Progenitor cell of endocrine pancreas (in vitro differentiated cells): ENCODE results near the gene ADAP2. TPM values are rescaled to one million over a fixed set of nuclear protein-coding genes. Genes with fewer than 3 reads are reported as not detected.

Experiments
- DNase-seq: peaks from one replicate; pipeline ENCODE4 v3.0.0; 2021; ENCODE audit warnings: low spot score; ENCODE audit not compliant: unreplicated experiment
- H3K27ac Mint-ChIP-seq: 2 replicates; pipeline ENCODE4 v1.8.0; 2021; ENCODE audit warnings: mild to moderate bottlenecking, moderate library complexity, mixed read lengths
- H3K27me3 Mint-ChIP-seq: 2 replicates; pipeline ENCODE4 v1.8.0; 2021; ENCODE audit warnings: mixed read lengths
- H3K36me3 Mint-ChIP-seq: 2 replicates; pipeline ENCODE4 v1.8.0; 2022; ENCODE audit warnings: mixed read lengths; ENCODE audit not compliant: insufficient read depth
- H3K4me1 Mint-ChIP-seq: 2 replicates; pipeline ENCODE4 v1.8.0; 2021; ENCODE audit warnings: low read depth, mixed read lengths
- H3K4me3 Mint-ChIP-seq: 2 replicates; pipeline ENCODE4 v1.8.0; 2021; ENCODE audit warnings: low read depth, mild to moderate bottlenecking, moderate library complexity, mixed read lengths
- H3K9me3 Mint-ChIP-seq: 2 replicates; pipeline ENCODE4 v1.8.0; 2021; ENCODE audit warnings: low read depth, mixed read lengths
- CTCF ChIP-seq: fragments of 200-600 bp; sonication (generic); IDR thresholded peaks from one replicate; pipeline ENCODE4 v1.5.0; 2021; ENCODE audit warnings: antibody characterized with exemption, mild to moderate bottlenecking; ENCODE audit not compliant: unreplicated experiment
- total RNA-seq: library from RNA; stranded (reverse); gene quantifications from 2 replicates; pipeline ENCODE4 v1.2.1, GENCODE V29; 2021

The ADAP2 gene
- total RNA-seq, 1 donor from 2014 or later: 1.2 TPM

GRCh38 chr17:31007695-31008373 lies 86.1 kb downstream of the ADAP2 start:
- Mint-ChIP-seq H3K4me1 (peaks cover 12% of the 10 kb centered on the region), H3K27me3 (peaks cover 14% of the 10 kb centered on the region), H3K9me3 (no peaks in the 10 kb centered on the region), H3K27ac (peak overlapping the region; percentile 89), H3K4me3 (peak overlapping the region; percentile 88), H3K36me3 (peaks cover 5% of the 10 kb centered on the region)
- no peak for DNase-seq
- TF ChIP-seq CTCF: no peak

- peaks cover 14% of the 10 kb centered on the region for H3K27me3 Mint-ChIP-seq
- DNase-seq: peak; percentile 70
- H3K27ac Mint-ChIP-seq: peak overlapping the region; percentile 94
- no peaks in the 10 kb centered on the region for H3K9me3 Mint-ChIP-seq
- no peak for TF ChIP-seq CTCF
- peaks cover 12% of the 10 kb centered on the region for H3K4me1 Mint-ChIP-seq
- peak overlapping the region; percentile 88 for H3K4me3 Mint-ChIP-seq
- peaks cover 5% of the 10 kb centered on the region for H3K36me3 Mint-ChIP-seq
Measured at GRCh38 chr17:31008374-31009041, 86.8 kb downstream of the ADAP2 start.

Other genes with a start within 250 kb of the ADAP2 start
- 11.3 and 13.5 TPM in 2 replicates for gene CRLF3, start 97.3 kb upstream of the ADAP2 start, total RNA-seq
- gene ATAD5, start 90.0 kb upstream of the ADAP2 start, total RNA-seq: 13.4 and 14.0 TPM in 2 replicates
- gene TEFM, start 15.7 kb upstream of the ADAP2 start, total RNA-seq: 17.3 and 17.7 TPM in 2 replicates
- 5.6 and 6.9 TPM in 2 replicates for gene RNF135, start 49.1 kb downstream of the ADAP2 start, total RNA-seq
- 82.5 and 90.7 TPM in 2 replicates for gene NF1, start 173.0 kb downstream of the ADAP2 start, total RNA-seq